AG04449 (cell line): Measurements from ENCODE around the gene RPS14.
"Not testable (repeated sequence)": the region's sequence is repeated elsewhere in the genome, so short reads cannot be mapped to it uniquely, and the experiment has no call there.

Source experiments
- CTCF ChIA-PET: fragments of 350-600 bp; formaldehyde crosslinking; extraction: SDS; loops from one replicate; lab custom pipeline; 2021; ENCODE audit warnings: antibody characterized with exemption; lab: Yijun Ruan, JAX
- POLR2A ChIA-PET: fragments of 400-600, 350-600 bp; formaldehyde crosslinking; extraction: SDS; loops from one replicate; lab custom pipeline; 2020; ENCODE audit warnings: antibody characterized with exemption, inconsistent platforms; lab: Yijun Ruan, JAX
- DNase-seq: peaks from one replicate; pipeline ENCODE4 v3.0.0-alpha.2; 2010; ENCODE audit warnings: low read depth, low spot score
- H3K4me3 ChIP-seq: 2 replicates; pipeline ENCODE4 v1.5.1; 2011; ENCODE audit warnings: low read depth, mild to moderate bottlenecking, control low read depth, low read length
- CTCF ChIP-seq: IDR thresholded peaks from one replicate; pipeline ENCODE4 v1.5.1; 2011; ENCODE audit warnings: mild to moderate bottlenecking, moderate library complexity, low read length, control low read depth, inconsistent platforms; ENCODE audit not compliant: insufficient read depth; ENCODE audit errors: missing control alignments

Gene RPS14

GRCh38 chr5:150422758-150423157 is 26.8 kb downstream of the RPS14 start:
- DNase-seq, result no peak
- CTCF ChIA-PET, result interaction anchor here (0.7 to 1.5 kb wide), 2 partner anchors 14 to 15 kb away, joined by 3 to 4 read pairs; no protein-coding TSS in a partner anchor
- no peak overlapping the region for H3K4me3 ChIP-seq
- TF ChIP-seq CTCF, result no peak
- POLR2A ChIA-PET, result no interaction called here

GRCh38 chr5:150422075-150422474 is 27.5 kb downstream of the RPS14 start:
- no peak for TF ChIP-seq CTCF
- ChIA-PET POLR2A (no interaction called here), CTCF (no interaction called here)
- DNase-seq, result no peak
- no peak overlapping the region for H3K4me3 ChIP-seq

- no peak for TF ChIP-seq CTCF
- no peak overlapping the region for H3K4me3 ChIP-seq
- POLR2A ChIA-PET, result no interaction called here
- DNase-seq, result no peak
- CTCF ChIA-PET, result interaction anchor here (0.9 to 1.4 kb wide), 2 partner anchors 9 to 16 kb away, joined by 4 to 6 read pairs; no protein-coding TSS in a partner anchor
Measured at GRCh38 chr5:150419630-150420270, 29.8 kb downstream of the RPS14 start.

- CTCF ChIA-PET, result interaction anchor here (0.6 to 1.7 kb wide), 3 partner anchors 11 to 22 kb away, joined by 3 to 6 read pairs (median 5); no protein-coding TSS in a partner anchor
- POLR2A ChIA-PET, H3K4me3 ChIP-seq, DNase-seq: not testable (repeated sequence)
Measured at GRCh38 chr5:150413902-150414790, 35.4 kb downstream of the RPS14 start.

- no peak for TF ChIP-seq CTCF
- no peak overlapping the region for H3K4me3 ChIP-seq
- CTCF ChIA-PET, result interaction anchor here (1.3 to 1.7 kb wide), 2 partner anchors 12 to 19 kb away, joined by 5 to 6 read pairs; no protein-coding TSS in a partner anchor
- DNase-seq, result no peak
- POLR2A ChIA-PET, result no interaction called here
Measured at GRCh38 chr5:150413176-150413901, 36.2 kb downstream of the RPS14 start.

- POLR2A ChIA-PET, result no interaction called here
- no peak for TF ChIP-seq CTCF
- CTCF ChIA-PET, result interaction anchor here (1.3 to 1.7 kb wide), 2 partner anchors 13 to 19 kb away, joined by 5 to 6 read pairs; no protein-coding TSS in a partner anchor
- DNase-seq, result no peak
- H3K4me3 ChIP-seq, result no peak within 1 kb of the TSS
Measured at GRCh38 chr5:150412319-150413175, 37.0 kb downstream of the RPS14 start, which contains the start of gene CD74. TSS of gene CD74 (minus strand) at chr5:150412910. CDS start at chr5:150412749, 161 bp downstream.
